SHP77 treated with DMSO at 0.1 percent for 48 hours (cell line): Measurements from ENCODE around the gene MT1E.
"Not testable (repeated sequence)": the region's sequence is repeated elsewhere in the genome, so short reads cannot be mapped to it uniquely, and the experiment has no call there.

Experiments used
- DNase-seq: peaks from one replicate; lab custom pipeline; 2025; lab: John Stamatoyannopoulos, UW

MT1E gene

GRCh38 chr16:56607109-56607618 is 18.4 kb upstream of the MT1E start:
- no peak for DNase-seq

DNA sequence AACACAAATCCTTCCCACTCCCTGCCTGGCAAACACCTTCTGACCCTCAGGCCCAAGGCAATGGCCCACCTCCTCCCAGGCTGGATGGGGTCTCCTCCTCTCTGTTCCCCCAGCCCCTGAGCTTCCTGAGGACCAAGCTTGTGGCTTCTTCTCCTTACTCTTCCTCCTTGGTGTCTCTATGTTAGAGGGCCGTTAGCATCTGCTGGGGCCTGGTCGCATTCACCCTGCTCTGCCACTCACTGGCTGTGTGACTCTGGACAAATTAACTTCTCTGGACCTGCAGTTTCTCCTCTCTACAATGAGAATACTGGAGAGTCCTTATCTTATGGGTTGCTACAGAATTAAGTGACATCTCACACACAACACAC is 17.9 kb upstream of the MT1E start:
- DNase-seq = no peak

DNA sequence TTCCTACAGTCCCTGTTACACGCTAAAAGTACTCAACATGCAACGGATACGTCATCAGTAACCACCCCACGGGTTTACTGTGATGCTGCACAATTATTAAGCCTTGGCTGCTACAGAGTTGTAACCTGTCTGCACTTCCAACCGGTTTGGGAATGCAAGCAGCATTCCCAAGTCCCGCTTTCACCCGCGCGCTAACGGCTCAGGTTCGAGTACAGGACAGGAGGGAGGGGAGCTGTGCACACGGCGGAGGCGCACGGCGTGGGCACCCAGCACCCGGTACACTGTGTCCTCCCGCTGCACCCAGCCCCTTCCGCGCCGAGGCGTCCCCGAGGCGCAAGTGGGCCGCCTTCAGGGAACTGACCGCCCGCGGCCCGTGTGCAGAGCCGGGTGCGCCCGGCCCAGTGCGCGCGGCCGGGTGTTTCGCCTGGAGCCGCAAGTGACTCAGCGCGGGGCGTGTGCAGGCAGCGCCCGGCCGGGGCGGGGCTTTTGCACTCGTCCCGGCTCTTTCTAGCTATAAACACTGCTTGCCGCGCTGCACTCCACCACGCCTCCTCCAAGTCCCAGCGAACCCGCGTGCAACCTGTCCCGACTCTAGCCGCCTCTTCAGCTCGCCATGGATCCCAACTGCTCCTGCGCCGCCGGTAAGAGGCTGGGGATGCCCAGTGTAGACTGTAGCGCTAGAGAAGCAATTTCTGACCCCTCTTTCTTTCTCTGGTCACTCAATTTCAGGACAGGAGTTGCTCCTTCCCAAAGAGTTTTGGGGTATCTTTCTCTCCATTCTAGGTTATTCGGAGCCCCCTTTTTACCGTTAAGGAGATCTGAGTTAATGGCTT is 17.3 kb upstream of the MT1E start, which contains the start of gene MT2A:
Gene MT2A, plus strand, starts transcription at position 542 of the 833 bp plus-strand sequence. Its CDS starts 72 bp downstream, at position 614.
- peak; percentile 87 for DNase-seq

DNA sequence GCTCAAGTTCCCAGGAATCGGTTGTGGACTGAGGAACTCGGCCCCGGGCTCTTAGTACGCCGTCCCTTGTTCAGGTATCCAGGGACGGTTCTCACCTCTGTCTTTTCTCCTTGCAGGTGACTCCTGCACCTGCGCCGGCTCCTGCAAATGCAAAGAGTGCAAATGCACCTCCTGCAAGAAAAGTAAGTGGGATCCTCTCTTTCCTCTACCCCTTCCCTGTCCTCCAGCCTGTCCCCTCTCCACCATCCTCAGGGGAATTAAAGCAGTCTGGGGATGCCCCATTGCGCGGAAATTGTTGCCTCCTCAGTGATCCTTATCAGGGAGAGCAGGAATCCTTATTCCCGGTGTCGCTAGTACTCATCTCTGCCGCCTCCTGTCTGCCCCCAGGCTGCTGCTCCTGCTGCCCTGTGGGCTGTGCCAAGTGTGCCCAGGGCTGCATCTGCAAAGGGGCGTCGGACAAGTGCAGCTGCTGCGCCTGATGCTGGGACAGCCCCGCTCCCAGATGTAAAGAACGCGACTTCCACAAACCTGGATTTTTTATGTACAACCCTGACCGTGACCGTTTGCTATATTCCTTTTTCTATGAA is 16.6 kb upstream of the MT1E start:
- DNase-seq = no peak

- peak; percentile 17 for DNase-seq
These were observed 16.1 kb upstream of the MT1E start for GRCh38 chr16:56609463-56609921.

DNA sequence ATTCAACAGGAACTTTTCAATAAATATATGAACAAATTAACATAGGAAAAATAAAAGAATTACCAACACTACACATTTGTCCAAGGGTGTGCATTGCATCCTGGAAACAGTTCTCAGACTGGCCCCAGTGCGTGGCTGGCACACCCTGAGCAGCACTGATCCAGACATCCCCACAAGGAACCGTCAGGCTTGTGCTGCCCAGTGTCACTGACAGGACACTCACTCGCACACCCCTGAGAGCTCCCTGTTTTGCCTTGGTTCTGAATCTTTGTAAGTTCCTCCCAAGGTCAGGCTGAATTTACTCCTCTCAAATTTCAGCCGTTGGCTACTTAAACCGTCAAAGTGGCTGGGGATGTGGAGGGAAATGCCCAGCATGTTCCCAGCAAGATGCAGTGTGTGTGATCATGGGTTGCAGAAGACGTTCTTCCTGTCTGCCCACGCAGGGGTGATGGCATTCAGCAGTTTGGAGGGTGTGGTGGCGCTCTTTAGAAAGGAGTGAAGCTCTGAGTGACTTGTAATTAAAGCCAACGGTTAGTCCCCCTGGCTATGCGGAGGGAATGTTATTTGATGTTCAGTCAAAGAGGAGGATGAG is 15.5 kb upstream of the MT1E start:
- DNase-seq = no peak

DNA sequence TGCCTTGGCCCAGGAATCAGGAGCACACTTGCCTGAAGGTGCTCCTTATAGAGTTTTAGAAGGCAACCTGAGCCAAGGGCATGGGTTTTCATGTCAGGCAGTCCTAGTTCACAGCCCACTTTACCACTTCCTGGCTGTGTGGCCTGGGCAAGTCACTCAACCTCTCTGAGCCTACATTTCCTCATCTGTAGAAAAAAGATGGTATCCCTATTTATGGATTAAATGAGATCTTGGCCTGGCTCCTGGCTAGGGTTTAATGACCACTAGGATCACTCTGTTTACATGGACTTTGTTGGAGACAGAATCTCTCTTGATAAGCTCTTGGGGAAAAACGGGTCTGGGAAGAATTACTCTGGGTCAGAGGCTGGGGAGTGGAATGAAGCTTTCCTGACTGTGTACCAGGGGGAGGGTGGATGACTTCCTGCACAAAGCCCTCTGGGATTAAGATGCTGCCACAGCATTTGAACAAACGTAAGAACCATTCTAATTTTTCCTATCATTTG is 14.9 kb upstream of the MT1E start:
- no peak for DNase-seq

- no peak for DNase-seq
These were observed 14.2 kb upstream of the MT1E start for GRCh38 chr16:56611281-56611833.

DNA sequence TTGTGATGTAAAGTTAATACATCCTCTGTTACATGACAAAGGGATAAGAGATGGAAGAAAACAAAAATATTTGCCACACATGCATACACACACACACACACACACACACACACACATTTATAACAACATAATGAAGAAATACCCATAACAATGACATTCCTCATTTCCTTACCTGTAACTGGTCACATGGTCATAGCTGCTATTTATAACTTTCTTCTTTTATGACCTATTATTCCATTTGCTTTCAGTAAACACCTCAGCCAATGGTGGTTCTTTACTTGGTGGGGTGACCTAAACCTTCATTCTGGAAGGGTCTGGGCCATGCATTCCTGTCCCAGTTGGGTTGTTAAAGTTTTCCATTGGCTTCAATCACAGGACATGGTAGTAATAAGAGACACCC is 11.9 kb upstream of the MT1E start:
- DNase-seq = no peak

GRCh38 chr16:56614549-56614991 is 11.0 kb upstream of the MT1E start:
- no peak for DNase-seq

- no peak for DNase-seq
These were observed 10.2 kb upstream of the MT1E start for GRCh38 chr16:56615353-56615752.

DNA sequence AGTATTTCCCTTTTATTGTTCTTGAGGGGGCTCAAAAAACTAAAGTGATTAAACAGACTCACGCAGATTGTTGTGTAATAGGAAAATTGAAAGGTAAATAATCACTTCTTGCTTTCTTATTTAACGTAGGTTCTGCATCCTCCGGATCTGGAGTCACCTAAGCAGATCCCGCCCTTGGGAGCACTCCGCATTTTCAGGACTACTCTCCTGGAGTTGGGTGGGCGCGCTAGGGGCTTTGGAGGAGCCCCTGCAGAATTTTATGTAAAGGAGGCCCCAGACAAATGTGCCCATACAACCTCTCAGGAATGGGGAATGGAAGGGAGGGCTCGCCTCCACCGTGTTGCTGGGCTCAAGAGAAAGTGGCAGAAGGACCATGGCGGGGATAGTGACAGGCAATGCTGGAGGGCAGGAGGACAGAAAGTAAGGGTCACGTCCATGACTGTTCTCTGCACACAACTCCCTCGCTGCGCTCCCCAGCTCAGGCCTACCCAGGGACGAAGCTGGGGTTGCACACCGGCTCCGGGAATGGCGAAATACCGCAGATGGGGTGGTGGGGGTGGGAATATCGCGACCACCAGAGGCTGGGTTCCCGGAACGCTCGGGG is 8.9 kb upstream of the MT1E start:
- no peak for DNase-seq

DNA sequence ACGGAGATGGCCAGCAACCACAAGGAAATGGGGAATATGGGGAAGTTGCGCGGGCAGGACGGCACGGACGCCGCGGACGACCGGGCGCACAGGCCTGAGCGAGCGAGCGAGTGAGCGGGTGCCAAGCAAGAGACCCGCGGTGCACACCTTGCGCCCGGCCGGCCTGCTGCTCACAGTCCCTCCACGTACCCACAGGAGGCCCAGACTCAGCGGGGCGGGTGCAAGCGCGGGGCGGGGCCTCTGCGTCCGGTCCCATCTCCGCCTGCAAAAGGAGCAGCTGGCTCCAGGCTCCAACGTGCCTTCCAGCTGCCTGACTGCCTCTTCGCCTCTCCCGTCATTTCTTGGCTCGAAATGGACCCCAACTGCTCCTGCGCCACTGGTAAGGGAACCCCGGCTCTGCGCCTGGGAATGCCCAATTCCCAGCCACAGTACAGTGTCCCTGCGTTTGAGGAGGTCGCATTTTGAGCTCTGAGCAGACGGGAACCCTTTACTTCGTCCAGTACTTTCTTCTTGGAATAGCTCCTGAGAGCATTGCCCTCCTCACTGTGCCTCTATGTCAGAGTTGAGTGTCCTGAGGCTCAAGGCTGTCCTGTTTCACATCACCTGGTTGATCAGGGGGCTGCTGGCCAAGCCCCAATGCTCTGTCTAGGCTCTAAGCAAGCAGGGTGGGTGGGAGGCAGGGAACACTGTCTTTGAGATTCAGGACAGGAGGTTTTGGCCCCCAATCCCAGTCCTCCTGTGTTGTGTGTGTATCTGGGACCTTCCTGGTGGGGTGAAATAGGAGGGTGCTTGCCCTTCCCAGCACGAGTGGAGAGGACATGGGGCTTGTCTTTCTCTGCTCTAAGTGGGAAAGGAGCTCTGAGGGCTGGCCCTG is 8.1 kb upstream of the MT1E start:
- no peak for DNase-seq

DNA sequence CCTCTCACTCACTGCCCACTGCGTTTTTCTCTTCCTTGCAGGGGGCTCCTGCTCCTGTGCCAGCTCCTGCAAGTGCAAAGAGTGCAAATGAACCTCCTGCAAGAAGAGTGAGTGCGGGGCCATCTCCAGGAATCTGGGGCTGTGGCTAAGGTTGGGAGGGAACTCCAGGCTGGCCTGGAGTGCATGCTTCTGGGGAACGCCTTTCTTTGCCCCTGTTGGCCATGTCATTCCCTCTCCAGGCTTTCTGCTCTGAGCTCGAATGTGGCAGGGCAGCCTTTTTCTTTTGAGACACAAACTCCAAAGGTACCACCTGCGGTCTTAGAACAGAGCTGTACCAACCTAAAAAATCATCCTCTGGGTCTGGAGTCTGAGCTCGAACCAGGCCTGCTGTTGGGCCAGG is 7.4 kb upstream of the MT1E start:
- DNase-seq = no peak

DNA sequence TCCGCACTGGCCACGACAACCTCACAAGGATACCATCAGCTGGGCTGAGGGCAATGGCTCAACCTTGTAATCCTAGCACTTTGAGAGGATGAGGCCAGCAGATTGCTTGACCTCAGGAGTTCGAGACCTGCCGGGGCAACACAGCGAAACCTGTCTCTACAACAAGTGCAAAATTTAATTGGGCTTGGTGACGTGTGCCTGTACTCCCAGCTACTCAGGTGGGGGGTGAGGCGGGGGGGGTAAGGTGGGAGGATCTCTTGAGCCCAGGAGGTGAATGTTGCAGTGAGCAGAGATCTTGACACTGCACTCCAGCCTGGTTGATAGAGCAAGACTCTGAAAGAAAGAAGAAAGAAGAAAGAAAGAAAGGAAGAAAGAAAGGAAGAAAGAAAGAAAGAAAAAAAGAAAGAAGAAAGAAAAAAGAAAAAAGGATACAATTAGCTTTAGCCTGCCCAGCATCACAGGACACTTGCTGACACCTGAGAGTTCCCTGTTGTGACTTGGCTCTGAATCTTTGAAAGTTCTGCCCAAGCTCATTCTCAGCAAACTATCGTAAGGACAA is 5.2 kb upstream of the MT1E start:
- DNase-seq = no peak

GRCh38 chr16:56621665-56622445 is 3.7 kb upstream of the MT1E start:
- DNase-seq = not testable (repeated sequence)

- not testable (repeated sequence) for DNase-seq
These were observed 2.4 kb upstream of the MT1E start for GRCh38 chr16:56623184-56623583.

- no peak for DNase-seq
These were observed 1.9 kb upstream of the MT1E start for GRCh38 chr16:56623637-56624036.

DNA sequence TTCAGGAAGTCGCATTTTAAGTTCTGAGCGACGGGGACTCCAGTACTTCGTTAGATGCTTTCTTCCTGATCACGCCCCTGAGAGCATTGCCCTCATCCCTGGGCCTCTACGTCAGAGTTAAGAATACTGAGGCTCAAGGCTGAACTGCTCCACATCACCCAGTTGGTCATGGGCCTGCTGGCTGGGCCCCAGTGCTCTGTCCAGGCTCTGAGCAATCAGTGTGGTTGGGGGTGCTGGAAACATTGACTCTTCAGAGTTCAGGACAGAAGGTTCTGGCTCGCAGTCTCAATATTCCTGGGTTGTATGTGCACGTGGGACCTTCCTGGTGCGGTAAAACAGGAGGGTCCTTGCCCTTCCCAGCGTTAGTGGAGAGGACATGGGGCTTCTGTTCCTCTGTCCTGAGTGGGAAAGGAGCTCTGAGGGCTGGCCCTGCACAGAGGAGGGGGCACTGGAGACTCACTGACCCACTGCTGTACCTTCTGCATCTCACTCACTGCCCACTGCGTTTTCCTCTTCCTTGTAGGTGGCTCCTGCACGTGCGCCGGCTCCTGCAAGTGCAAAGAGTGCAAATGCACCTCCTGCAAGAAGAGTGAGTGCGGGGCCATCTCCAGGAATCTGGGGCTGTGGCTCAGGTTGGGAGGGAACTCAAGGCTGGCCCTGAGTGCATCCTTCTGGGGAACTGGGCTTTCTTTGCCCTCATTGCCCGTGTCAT is 518 bp downstream of the MT1E start:
- DNase-seq = no peak
